ENCODE data around the gene MGAT4A. TPM values are rescaled to one million over a fixed set of nuclear protein-coding genes. Genes with fewer than 3 reads are reported as not detected.

MGAT4A gene
- total and polyA plus RNA-seq, 2 of the 13 experiments (the other 11 are each of a cell fraction or from before 2014, with no cell fraction given) = 47.2 to 90.9 TPM

DNA sequence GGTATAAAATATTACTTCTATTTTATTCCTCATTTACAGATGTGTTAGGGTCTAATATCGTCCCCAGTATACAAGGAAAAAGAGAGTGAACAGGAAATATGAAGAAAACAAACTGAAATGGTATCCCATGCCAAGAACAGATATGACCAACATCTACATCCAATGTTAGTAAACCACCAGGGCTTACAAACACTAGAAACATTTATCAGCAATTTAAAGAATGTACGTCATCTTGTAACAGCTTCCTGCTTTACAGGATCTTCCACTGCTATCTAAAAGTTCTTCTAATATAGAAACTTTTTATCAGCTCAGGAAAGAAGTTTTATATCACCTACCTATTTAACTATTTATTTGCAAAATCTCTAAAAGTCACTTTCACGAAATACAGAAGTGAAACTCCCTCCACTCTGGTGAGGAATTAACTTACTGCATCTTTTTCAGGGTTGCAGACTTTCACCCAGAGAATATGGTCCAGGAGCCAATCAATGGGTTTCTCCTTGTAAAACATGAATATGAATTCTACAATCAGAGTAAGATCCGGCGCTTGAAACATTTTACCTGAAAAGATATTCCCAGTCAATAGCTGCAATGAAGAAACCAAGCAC is 87.3 kb downstream of the MGAT4A start:
- FAIRE-seq (no peak), ATAC-seq (no peak), DNase-seq (ENCODE audit: low spot score) (no peak)
- Histone ChIP-seq H3K9ac (ENCODE audit: insufficient read depth, low read depth, low read length) (no peak overlapping the region), H3K27ac (ENCODE audit: extremely low read length, insufficient read depth, low read length) (no peak overlapping the region), H3K27me3 (ENCODE audit: control insufficient read depth in 1 of 2, insufficient read depth in 2 of 2, low read length in 2 of 2) (no peaks in the 10 kb centered on the region), H3K9me3 (ENCODE audit: low read length) (no peaks in the 10 kb centered on the region), H2AFZ (ENCODE audit: low read length) (no peak overlapping the region), H3K79me2 (ENCODE audit: insufficient read depth, low read length) (no peaks in the 10 kb centered on the region), H3K4me3 (replicated peaks in 1 of 3; ENCODE audit: insufficient read depth in 1 of 3, low read depth in 2 of 3, low read length in 3 of 3) (no peak overlapping the region), H3K4me1 (ENCODE audit: insufficient read depth, low read length) (no peaks in the 10 kb centered on the region), H3K4me2 (ENCODE audit: low read depth, low read length) (no peak overlapping the region), H3K36me3 (replicated peaks in 1 of 2; ENCODE audit: control insufficient read depth in 1 of 2, insufficient read depth in 2 of 2, low read length in 2 of 2) (peaks cover 17 to 71% of the 10 kb centered on the region in 2 experiments), H4K20me1 (ENCODE audit: insufficient read depth, low read length) (no peaks in the 10 kb centered on the region)
- BruUV-seq (replicated peaks) = no TSS peak
- ChIA-PET POLR2A (no interaction called here), CTCF (ENCODE audit: low intra/inter-chr PET ratio, low total read pairs) (no interaction called here)
- WGBS (ENCODE audit: low lambda C conversion rate) = 96% methylated on average over 5 of the region's 5 CpGs
- in situ Hi-C loops (cut with HindIII; ENCODE audit: extremely low pct_ligation_motif_present, low pct_unique_long_range_greater_than_20kb) = no loop called here
- TF ChIP-seq ZNF549 (CRISPR knock-in tag; IDR thresholded peaks at IDR 0.05) (no peak), FOXA1 (IDR thresholded peaks at IDR 0.05) (no peak), FOXA1 (CRISPR knock-in tag; IDR thresholded peaks at IDR 0.05) (no peak), IRF2 (CRISPR knock-in tag; IDR thresholded peaks at IDR 0.05) (no peak), RBFOX2 (IDR thresholded peaks at IDR 0.05; ENCODE audit: low read depth, low read length) (no peak), ATRX (CRISPR knock-in tag; IDR thresholded peaks at IDR 0.05; ENCODE audit: borderline replicate concordance) (no peak), ZBTB20 (CRISPR knock-in tag; IDR thresholded peaks at IDR 0.05; ENCODE audit: borderline replicate concordance, low read depth) (no peak), KAT8 (CRISPR knock-in tag; IDR thresholded peaks at IDR 0.05) (no peak), ARNT (IDR thresholded peaks at IDR 0.05) (no peak)
- TF ChIP-seq, protein P1, sequence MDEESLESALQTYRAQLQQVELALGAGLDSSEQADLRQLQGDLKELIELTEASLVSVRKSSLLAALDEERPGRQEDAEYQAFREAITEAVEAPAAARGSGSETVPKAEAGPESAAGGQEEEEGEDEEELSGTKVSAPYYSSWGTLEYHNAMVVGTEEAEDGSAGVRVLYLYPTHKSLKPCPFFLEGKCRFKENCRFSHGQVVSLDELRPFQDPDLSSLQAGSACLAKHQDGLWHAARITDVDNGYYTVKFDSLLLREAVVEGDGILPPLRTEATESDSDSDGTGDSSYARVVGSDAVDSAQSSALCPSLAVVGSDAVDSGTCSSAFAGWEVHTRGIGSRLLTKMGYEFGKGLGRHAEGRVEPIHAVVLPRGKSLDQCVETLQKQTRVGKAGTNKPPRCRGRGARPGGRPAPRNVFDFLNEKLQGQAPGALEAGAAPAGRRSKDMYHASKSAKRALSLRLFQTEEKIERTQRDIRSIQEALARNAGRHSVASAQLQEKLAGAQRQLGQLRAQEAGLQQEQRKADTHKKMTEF (CRISPR knock-in tag; IDR thresholded peaks at IDR 0.05) = no peak
- TF ChIP-seq, protein P2, sequence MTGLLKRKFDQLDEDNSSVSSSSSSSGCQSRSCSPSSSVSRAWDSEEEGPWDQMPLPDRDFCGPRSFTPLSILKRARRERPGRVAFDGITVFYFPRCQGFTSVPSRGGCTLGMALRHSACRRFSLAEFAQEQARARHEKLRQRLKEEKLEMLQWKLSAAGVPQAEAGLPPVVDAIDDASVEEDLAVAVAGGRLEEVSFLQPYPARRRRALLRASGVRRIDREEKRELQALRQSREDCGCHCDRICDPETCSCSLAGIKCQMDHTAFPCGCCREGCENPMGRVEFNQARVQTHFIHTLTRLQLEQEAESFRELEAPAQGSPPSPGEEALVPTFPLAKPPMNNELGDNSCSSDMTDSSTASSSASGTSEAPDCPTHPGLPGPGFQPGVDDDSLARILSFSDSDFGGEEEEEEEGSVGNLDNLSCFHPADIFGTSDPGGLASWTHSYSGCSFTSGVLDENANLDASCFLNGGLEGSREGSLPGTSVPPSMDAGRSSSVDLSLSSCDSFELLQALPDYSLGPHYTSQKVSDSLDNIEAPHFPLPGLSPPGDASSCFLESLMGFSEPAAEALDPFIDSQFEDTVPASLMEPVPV (CRISPR knock-in tag; IDR thresholded peaks at IDR 0.05) = no peak
- TF ChIP-seq, protein P3, sequence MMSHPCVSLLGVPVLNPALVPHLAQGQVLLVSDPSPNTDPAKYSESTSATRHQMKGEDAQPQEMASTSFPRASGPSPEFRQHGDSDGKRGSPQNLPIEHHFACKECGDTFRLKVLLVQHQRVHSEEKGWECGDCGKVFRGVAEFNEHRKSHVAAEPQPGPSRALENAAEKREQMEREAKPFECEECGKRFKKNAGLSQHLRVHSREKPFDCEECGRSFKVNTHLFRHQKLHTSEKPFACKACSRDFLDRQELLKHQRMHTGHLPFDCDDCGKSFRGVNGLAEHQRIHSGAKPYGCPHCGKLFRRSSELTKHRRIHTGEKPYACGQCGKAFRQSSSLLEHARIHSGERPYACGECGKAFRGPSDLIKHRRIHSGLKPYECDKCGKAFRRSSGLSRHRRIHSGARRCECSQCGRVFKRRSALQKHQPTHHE (CRISPR knock-in tag; IDR thresholded peaks at IDR 0.05; ENCODE audit: borderline replicate concordance) = no peak
- TF ChIP-seq, protein P4, sequence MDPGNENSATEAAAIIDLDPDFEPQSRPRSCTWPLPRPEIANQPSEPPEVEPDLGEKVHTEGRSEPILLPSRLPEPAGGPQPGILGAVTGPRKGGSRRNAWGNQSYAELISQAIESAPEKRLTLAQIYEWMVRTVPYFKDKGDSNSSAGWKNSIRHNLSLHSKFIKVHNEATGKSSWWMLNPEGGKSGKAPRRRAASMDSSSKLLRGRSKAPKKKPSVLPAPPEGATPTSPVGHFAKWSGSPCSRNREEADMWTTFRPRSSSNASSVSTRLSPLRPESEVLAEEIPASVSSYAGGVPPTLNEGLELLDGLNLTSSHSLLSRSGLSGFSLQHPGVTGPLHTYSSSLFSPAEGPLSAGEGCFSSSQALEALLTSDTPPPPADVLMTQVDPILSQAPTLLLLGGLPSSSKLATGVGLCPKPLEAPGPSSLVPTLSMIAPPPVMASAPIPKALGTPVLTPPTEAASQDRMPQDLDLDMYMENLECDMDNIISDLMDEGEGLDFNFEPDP (CRISPR knock-in tag; conservative IDR thresholded peaks at IDR 0.05) = no peak
- intact Hi-C loops (cut with micrococcal nuclease; ENCODE audit: unreplicated experiment) = loop anchor here (10.0 kb wide), 2 partner anchors 61 to 281 kb away; no protein-coding TSS in a partner anchor
